Measurements from ENCODE around the gene ADCYAP1.

DNA sequence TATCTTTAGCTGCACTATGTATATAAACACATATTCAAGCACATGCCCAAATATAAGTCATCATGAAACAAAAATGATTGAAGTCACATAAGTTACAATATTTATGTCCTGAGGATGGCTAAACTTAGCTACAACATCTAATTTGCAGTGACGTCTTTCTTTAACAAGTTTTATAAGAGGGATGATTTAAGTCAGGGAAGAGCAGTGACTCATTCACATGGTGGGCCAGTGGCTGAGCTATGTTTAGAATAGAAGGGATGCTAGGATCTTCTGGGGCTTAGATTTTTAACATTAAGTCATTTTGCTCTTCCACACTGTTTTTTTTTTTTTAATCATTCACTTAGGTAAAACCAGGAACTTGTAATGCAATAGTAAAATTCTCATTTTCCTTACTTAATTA, 22.3 kb downstream of the ADCYAP1 start:
- TF ChIP-seq, protein P1, sequence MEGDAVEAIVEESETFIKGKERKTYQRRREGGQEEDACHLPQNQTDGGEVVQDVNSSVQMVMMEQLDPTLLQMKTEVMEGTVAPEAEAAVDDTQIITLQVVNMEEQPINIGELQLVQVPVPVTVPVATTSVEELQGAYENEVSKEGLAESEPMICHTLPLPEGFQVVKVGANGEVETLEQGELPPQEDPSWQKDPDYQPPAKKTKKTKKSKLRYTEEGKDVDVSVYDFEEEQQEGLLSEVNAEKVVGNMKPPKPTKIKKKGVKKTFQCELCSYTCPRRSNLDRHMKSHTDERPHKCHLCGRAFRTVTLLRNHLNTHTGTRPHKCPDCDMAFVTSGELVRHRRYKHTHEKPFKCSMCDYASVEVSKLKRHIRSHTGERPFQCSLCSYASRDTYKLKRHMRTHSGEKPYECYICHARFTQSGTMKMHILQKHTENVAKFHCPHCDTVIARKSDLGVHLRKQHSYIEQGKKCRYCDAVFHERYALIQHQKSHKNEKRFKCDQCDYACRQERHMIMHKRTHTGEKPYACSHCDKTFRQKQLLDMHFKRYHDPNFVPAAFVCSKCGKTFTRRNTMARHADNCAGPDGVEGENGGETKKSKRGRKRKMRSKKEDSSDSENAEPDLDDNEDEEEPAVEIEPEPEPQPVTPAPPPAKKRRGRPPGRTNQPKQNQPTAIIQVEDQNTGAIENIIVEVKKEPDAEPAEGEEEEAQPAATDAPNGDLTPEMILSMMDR (IDR thresholded peaks at IDR 0.05) = no peak
- TF ChIP-seq POLR2A (IDR thresholded peaks at IDR 0.05) = no peak

Measured in sigmoid colon (tissue), 3 donors.